HepG2 (cell line): ENCODE measurements around the gene ZNF83. TPM values are rescaled to one million over a fixed set of nuclear protein-coding genes. Genes with fewer than 3 reads are reported as not detected.
A peak's percentile ranks its signal among the peaks of the same experiment; 100 is the strongest.

Experiments
- ADNP ChIP-seq: sonication (generic); formaldehyde crosslinking; IDR thresholded peaks from 2 replicates; pipeline ENCODE4 v1.4.0; 2020; ENCODE audit warnings: missing genetic modification reagents
- AGO2 ChIP-seq: fragments of 200-400 bp; formaldehyde crosslinking; optimal IDR thresholded peaks from 2 replicates; pipeline ENCODE3; 2017; ENCODE audit warnings: mild to moderate bottlenecking, low read depth, low read length, moderate library complexity
- CERS6 ChIP-seq: sonication (generic); formaldehyde crosslinking; IDR thresholded peaks from 2 replicates; pipeline ENCODE4 v1.5.0; 2020; ENCODE audit warnings: missing genetic modification reagents
- EHMT2 ChIP-seq: fragments of 200-600 bp; sonication (generic); IDR thresholded peaks from 2 replicates; pipeline ENCODE4 v1.7.0; 2017; ENCODE audit warnings: antibody characterized with exemption, low read depth, low read length, borderline replicate concordance
- ELF4 ChIP-seq: sonication (generic); formaldehyde crosslinking; IDR thresholded peaks from 2 replicates; pipeline ENCODE4 v1.5.0; 2020; ENCODE audit warnings: missing genetic modification reagents, mild to moderate bottlenecking, moderate library complexity, borderline replicate concordance
- HCFC1 ChIP-seq: fragments of 150-350 bp; IDR thresholded peaks from 2 replicates; pipeline ENCODE4 v1.6.1; 2014; ENCODE audit warnings: low read depth, low read length
- NFE2 ChIP-seq: sonication (generic); formaldehyde crosslinking; IDR thresholded peaks from 2 replicates; pipeline ENCODE4 v1.4.0; 2020; ENCODE audit warnings: missing genetic modification reagents
- PCBP2 ChIP-seq: fragments of 200-400 bp; formaldehyde crosslinking; optimal IDR thresholded peaks from 2 replicates; pipeline ENCODE3; 2018; ENCODE audit warnings: low read length, low read depth; ENCODE audit not compliant: poor library complexity, severe bottlenecking
- SALL2 ChIP-seq: sonication (generic); formaldehyde crosslinking; IDR thresholded peaks from 2 replicates; pipeline ENCODE4 v1.8.1; 2023; ENCODE audit warnings: mild to moderate bottlenecking, missing genetic modification reagents, inconsistent platforms
- SIN3A ChIP-seq: IDR thresholded peaks from 2 replicates; pipeline ENCODE4 v1.6.1; 2011; ENCODE audit warnings: low read depth, mild to moderate bottlenecking, control low read depth, low read length, borderline replicate concordance
- SP5 ChIP-seq: IDR thresholded peaks from 2 replicates; pipeline ENCODE4 v1.6.1; 2016; ENCODE audit warnings: low read depth, borderline replicate concordance
- YEATS2 ChIP-seq: sonication (generic); formaldehyde crosslinking; IDR thresholded peaks from 2 replicates; pipeline ENCODE4 v1.4.0; 2020; ENCODE audit warnings: missing genetic modification reagents, borderline replicate concordance
- ZBTB25 ChIP-seq: IDR thresholded peaks from 2 replicates; pipeline ENCODE4 v1.6.1; 2018; ENCODE audit warnings: missing genetic modification reagents
- ZBTB42 ChIP-seq: sonication (generic); formaldehyde crosslinking; IDR thresholded peaks from 2 replicates; pipeline ENCODE4 v1.5.0; 2020; ENCODE audit warnings: mild to moderate bottlenecking, missing genetic modification reagents
- ZBTB7B ChIP-seq: sonication (generic); formaldehyde crosslinking; IDR thresholded peaks from 2 replicates; pipeline ENCODE4 v1.4.0; 2020; ENCODE audit warnings: missing genetic modification reagents
- ZFP37 ChIP-seq: sonication (generic); formaldehyde crosslinking; IDR thresholded peaks from 2 replicates; pipeline ENCODE4 v1.4.0; 2020; ENCODE audit warnings: missing genetic modification reagents, borderline replicate concordance
- ZFX ChIP-seq: sonication (generic); formaldehyde crosslinking; IDR thresholded peaks from 2 replicates; pipeline ENCODE4 v1.4.0; 2020; ENCODE audit warnings: mild to moderate bottlenecking, low read depth, missing genetic modification reagents, moderate library complexity
- ZNF275 ChIP-seq: sonication (generic); formaldehyde crosslinking; IDR thresholded peaks from 2 replicates; pipeline ENCODE4 v1.8.0; 2022; ENCODE audit warnings: missing genetic modification reagents, mild to moderate bottlenecking, inconsistent platforms, borderline replicate concordance
- ZNF337 ChIP-seq: sonication (generic); formaldehyde crosslinking; IDR thresholded peaks from 2 replicates; pipeline ENCODE4 v1.5.1; 2020; ENCODE audit warnings: missing genetic modification reagents, low read depth, mild to moderate bottlenecking, borderline replicate concordance
- ZNF33B ChIP-seq: sonication (generic); formaldehyde crosslinking; IDR thresholded peaks from 2 replicates; pipeline ENCODE4 v1.5.1; 2020; ENCODE audit warnings: mild to moderate bottlenecking, missing genetic modification reagents
- ZNF432 ChIP-seq: sonication (generic); formaldehyde crosslinking; IDR thresholded peaks from 2 replicates; pipeline ENCODE4 v1.5.0; 2020; ENCODE audit warnings: missing genetic modification reagents, mild to moderate bottlenecking, borderline replicate concordance
- ZNF441 ChIP-seq: sonication (generic); formaldehyde crosslinking; IDR thresholded peaks from 2 replicates; pipeline ENCODE4 v1.7.0; 2021; ENCODE audit warnings: missing genetic modification reagents, borderline replicate concordance
- ZNF552 ChIP-seq: sonication (generic); formaldehyde crosslinking; IDR thresholded peaks from 2 replicates; pipeline ENCODE4 v1.9.0; 2022; ENCODE audit warnings: missing genetic modification reagents, mild to moderate bottlenecking, borderline replicate concordance
- ZSCAN12 ChIP-seq: sonication (generic); formaldehyde crosslinking; IDR thresholded peaks from 2 replicates; pipeline ENCODE4 v1.9.0; 2021; ENCODE audit warnings: mild to moderate bottlenecking, missing genetic modification reagents
- polyA plus RNA-seq, 8 experiments: library from polyadenylated mRNA; depleted of rRNA in 3 of 8; stranded (reverse) in 7 of 8; unstranded in 1 of 8; fragments of >200 nt; fragmentation: Illumina TruSeq in 4 of 8; extraction: Trizol in 4 of 8; gene quantifications; 2 replicates each; pipeline versions ENCODE4 v1.2.1 to v1.2.3, GENCODE V29; 2011 to 2016; ENCODE audit warnings: low read depth in 4 of 8, missing spikeins in 1 of 8, mixed read lengths in 1 of 8; ENCODE audit not compliant: insufficient read depth in 1 of 8
- total RNA-seq, 5 experiments: library from RNA; depleted of rRNA; stranded (reverse); fragments of >200 nt; fragmentation: Illumina TruSeq; extraction: Trizol; gene quantifications; 2 replicates each; pipeline ENCODE4 v1.2.3, GENCODE V29; 2016; ENCODE audit warnings: low read depth in 1 of 5

The ZNF83 gene
- total and polyA plus RNA-seq, 2 of the 13 experiments (the other 11 are each of a cell fraction or from before 2014, with no cell fraction given) = 20.4 to 44.5 TPM

- TF ChIP-seq AGO2 (peak; percentile 36), ZNF432 (CRISPR knock-in tag) (no peak), ZNF33B (CRISPR knock-in tag) (no peak), HCFC1 (no peak), ZFX (peak; percentile 59), CERS6 (CRISPR knock-in tag) (no peak), ZBTB42 (no peak), ZSCAN12 (CRISPR knock-in tag) (no peak), SIN3A (peak; percentile 79; the same call in 1 of the 2 replicates), ZNF337 (CRISPR knock-in tag) (no peak), ADNP (no peak), SALL2 (no peak), SP5 (no peak), ZNF552 (CRISPR knock-in tag) (no peak), ZBTB25 (CRISPR knock-in tag) (no peak), PCBP2 (no peak), ZFP37 (CRISPR knock-in tag) (no peak), YEATS2 (no peak), ELF4 (CRISPR knock-in tag) (0 out of 2 replicates have a peak, but pooled peaks have one; percentile 61), EHMT2 (no peak), ZNF275 (CRISPR knock-in tag) (no peak), ZNF441 (CRISPR knock-in tag) (no peak), NFE2 (no peak), ZBTB7B (CRISPR knock-in tag) (no peak)
Measured at GRCh38 chr19:52637718-52638585, at the start of gene ZNF83 (continued).
